ENCODE data around the gene ARHGAP32. TPM values are rescaled to one million over a fixed set of nuclear protein-coding genes. Genes with fewer than 3 reads are reported as not detected.

Gene ARHGAP32
- polyA plus RNA-seq, 1 donor from 2014 or later, result 12.0 TPM

- Histone ChIP-seq H3K9ac (ENCODE audit: low read length) (no peak overlapping the region), H3K4me2 (ENCODE audit: low read length) (no peak overlapping the region), H3F3A (ENCODE audit: insufficient read depth, low read length, poor library complexity, severe bottlenecking) (no peaks in the 10 kb centered on the region), H3K27me3 (ENCODE audit: insufficient read depth, low read depth, low read length) (no peaks in the 10 kb centered on the region), H3K79me2 (replicated peaks; ENCODE audit: insufficient read depth, low read length) (no peaks in the 10 kb centered on the region), H3K9me2 (ENCODE audit: insufficient read depth, low read length) (no peaks in the 10 kb centered on the region), H2AFZ (ENCODE audit: low read depth, low read length) (no peak overlapping the region), H3K36me3 (ENCODE audit: insufficient read depth, low read length) (peaks cover 6% of the 10 kb centered on the region), H3K9me3 (ENCODE audit: low read length) (peaks cover 10% of the 10 kb centered on the region), H3K4me3 (ENCODE audit: low read length) (no peak overlapping the region), H4K20me1 (ENCODE audit: insufficient read depth) (no peaks in the 10 kb centered on the region), H3K27ac (ENCODE audit: low read length) (no peak overlapping the region)
- TF ChIP-seq SMC3 (conservative IDR thresholded peaks at IDR 0.05; ENCODE audit: poor library complexity) (no peak), RAD21 (conservative IDR thresholded peaks at IDR 0.05) (no peak), REST (IDR thresholded peaks at IDR 0.05; ENCODE audit: borderline replicate concordance) (no peak), TAF1 (IDR thresholded peaks at IDR 0.05; ENCODE audit: low read depth) (no peak), CTCF (IDR thresholded peaks at IDR 0.05; ENCODE audit: poor library complexity, severe bottlenecking) (no peak), MXI1 (conservative IDR thresholded peaks at IDR 0.05; ENCODE audit: poor library complexity, severe bottlenecking) (no peak), EP300 (conservative IDR thresholded peaks at IDR 0.05; ENCODE audit: poor library complexity, severe bottlenecking) (no peak), POLR2AphosphoS5 (IDR thresholded peaks at IDR 0.05) (no peak), EZH2 (IDR thresholded peaks at IDR 0.05; ENCODE audit: borderline replicate concordance, insufficient read depth, low read length, poor library complexity, severe bottlenecking) (no peak)
These were observed 89.4 kb downstream of the ARHGAP32 start for GRCh38 chr11:129102756-129103155.

- TF ChIP-seq CTCF (IDR thresholded peaks at IDR 0.05; ENCODE audit: poor library complexity, severe bottlenecking), result no peak
- TF ChIP-seq EP300 (conservative IDR thresholded peaks at IDR 0.05; ENCODE audit: poor library complexity, severe bottlenecking), result no peak
- peaks cover 6% of the 10 kb centered on the region for H3K36me3 ChIP-seq (ENCODE audit: insufficient read depth, low read length)
- no peaks in the 10 kb centered on the region for H4K20me1 ChIP-seq (ENCODE audit: insufficient read depth)
- no peak overlapping the region for H3K4me3 ChIP-seq (ENCODE audit: low read length)
- no peak overlapping the region for H3K9ac ChIP-seq (ENCODE audit: low read length)
- H3K79me2 ChIP-seq (replicated peaks; ENCODE audit: insufficient read depth, low read length), result no peaks in the 10 kb centered on the region
- no peak overlapping the region for H2AFZ ChIP-seq (ENCODE audit: low read depth, low read length)
- no peak overlapping the region for H3K4me2 ChIP-seq (ENCODE audit: low read length)
- no peak overlapping the region for H3K27ac ChIP-seq (ENCODE audit: low read length)
- H3K9me2 ChIP-seq (ENCODE audit: insufficient read depth, low read length), result no peaks in the 10 kb centered on the region
- H3F3A ChIP-seq (ENCODE audit: insufficient read depth, low read length, poor library complexity, severe bottlenecking), result no peaks in the 10 kb centered on the region
- H3K27me3 ChIP-seq (ENCODE audit: insufficient read depth, low read depth, low read length), result no peaks in the 10 kb centered on the region
- H3K9me3 ChIP-seq (ENCODE audit: low read length), result peaks cover 10% of the 10 kb centered on the region
These were observed 89.9 kb downstream of the ARHGAP32 start for GRCh38 chr11:129102225-129102624.
